GM12874 (cell line): ENCODE results near the gene NDC1.

Experiments
- CTCF ChIP-seq: IDR thresholded peaks from 2 replicates; pipeline ENCODE4 v1.5.1; 2011; ENCODE audit warnings: low read depth, mild to moderate bottlenecking, control low read depth, low read length, moderate library complexity; ENCODE audit not compliant: insufficient read depth

The NDC1 gene

GRCh38 chr1:53728196-53728595, 109.9 kb downstream of the NDC1 start:
- TF ChIP-seq CTCF = no peak

GRCh38 chr1:53727461-53728092, 110.5 kb downstream of the NDC1 start:
- no peak for TF ChIP-seq CTCF

GRCh38 chr1:53726009-53726600, 112.0 kb downstream of the NDC1 start:
- no peak for TF ChIP-seq CTCF

GRCh38 chr1:53725238-53725689, 112.8 kb downstream of the NDC1 start:
- no peak for TF ChIP-seq CTCF

GRCh38 chr1:53722025-53722424, 116.1 kb downstream of the NDC1 start:
- no peak for TF ChIP-seq CTCF

- no peak for TF ChIP-seq CTCF
Measured at GRCh38 chr1:53721088-53721487, 117.0 kb downstream of the NDC1 start.

- TF ChIP-seq CTCF = no peak
Measured at GRCh38 chr1:53719469-53719868, 118.6 kb downstream of the NDC1 start.
